SIG-M5 treated with dmso at 0.1 percent for 504 hours (cell line): ENCODE measurements around the gene CDC42BPB.
A peak's percentile ranks its signal among the peaks of the same experiment; 100 is the strongest.
"Not testable (repeated sequence)": the region's sequence is repeated elsewhere in the genome, so short reads cannot be mapped to it uniquely, and the experiment has no call there.

Source experiments
- DNase-seq: peaks from one replicate; lab custom pipeline; 2025; ENCODE audit not compliant: unreplicated experiment; lab: John Stamatoyannopoulos, UW

The CDC42BPB gene

DNA sequence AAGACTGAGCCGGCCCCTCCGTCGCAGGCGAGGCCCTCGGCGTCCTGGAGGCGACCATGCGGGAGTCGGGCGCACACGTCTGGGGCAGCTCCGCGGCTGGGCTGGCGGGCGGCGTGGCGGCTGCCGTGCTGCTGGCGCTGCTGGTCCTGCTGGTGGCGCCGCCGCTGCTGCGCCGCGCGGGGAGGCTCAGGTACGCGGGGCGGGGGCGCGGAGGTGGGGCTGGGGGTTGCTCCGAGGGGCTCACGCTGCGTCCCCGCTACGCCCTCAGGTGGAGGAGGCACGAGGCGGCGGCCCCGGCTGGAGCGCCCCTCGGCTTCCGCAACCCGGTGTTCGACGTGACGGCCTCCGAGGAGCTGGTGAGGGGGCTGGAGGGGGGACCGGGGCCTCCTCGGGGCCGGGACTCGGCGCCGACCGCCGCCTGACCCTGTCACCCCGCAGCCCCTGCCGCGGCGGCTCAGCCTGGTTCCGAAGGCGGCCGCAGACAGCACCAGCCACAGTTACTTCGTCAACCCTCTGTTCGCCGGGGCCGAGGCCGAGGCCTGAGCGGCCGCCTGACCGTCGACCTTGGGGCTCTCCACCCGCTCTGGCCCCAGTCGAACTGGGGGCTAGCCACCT lies 127.1 kb downstream of the CDC42BPB start:
- DNase-seq: no peak

DNA sequence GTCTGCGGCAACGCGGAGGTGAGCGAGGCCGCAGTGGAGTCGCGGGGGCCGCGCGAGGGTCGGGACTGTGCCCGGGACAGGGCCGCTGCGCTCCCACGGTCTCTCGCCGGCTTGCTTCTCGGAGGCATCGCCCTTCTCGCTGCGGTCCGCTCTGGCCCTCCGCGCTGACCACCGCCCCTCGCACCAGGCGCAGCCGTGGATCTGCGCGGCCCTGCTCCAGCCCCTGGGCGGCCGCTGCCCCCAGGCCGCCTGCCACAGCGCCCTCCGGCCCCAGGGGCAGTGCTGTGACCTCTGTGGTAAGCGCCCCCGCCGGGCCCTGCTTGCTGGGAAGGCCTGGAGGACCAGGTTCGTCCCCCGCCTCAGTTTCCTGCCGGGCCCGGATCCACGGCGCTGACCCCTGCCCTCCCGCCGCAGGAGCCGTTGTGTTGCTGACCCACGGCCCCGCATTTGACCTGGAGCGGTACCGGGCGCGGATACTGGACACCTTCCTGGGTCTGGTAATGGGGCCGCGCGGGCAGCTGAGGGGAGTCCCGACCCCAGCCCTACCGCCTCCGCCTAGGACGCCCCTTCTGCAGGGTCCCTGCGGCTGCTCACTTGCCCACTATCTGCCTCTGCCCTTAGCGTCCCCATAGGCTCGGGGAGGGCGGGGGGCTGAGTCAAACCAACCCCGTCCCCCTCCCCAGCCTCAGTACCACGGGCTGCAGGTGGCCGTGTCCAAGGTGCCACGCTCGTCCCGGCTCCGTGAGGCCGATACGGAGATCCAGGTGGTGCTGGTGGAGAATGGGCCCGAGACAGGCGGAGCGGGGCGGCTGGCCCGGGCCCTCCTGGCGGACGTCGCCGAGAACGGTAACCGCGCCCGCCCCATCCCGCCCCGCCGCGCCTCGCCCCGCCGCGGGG lies 127.9 kb downstream of the CDC42BPB start:
- DNase-seq: no peak

- DNase-seq: peak; percentile 48
These were observed 128.7 kb downstream of the CDC42BPB start for GRCh38 chr14:102928412-102929240.

DNA sequence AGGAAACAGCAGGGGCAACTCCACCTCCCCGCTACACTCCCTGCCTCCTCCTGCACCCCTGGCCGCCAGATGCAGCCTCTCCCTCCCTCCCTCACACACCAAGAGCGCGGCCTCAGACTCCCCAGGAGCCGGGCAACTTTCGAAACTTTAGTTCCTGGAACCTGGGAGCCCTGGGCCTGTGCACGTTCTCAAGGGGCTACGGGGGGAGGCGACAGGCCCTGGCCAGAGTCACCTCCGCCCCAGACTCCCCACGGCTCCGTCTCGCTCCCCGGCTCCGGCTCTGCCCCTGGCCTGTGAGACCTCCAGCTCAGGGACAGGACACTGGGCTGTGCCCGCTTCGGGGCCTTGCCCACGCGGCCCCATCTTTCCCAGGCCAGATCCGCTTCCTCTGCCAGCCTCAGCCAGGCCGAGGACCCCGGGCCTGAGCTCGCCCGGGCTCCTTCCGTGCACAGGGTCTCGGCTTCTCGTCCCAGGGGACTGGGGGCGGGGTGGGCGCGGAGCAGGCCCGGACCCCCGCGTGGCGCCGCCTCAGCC lies 129.4 kb downstream of the CDC42BPB start:
- DNase-seq: peak; percentile 49

- no peak for DNase-seq
These were observed 129.9 kb downstream of the CDC42BPB start for GRCh38 chr14:102927346-102927877.

GRCh38 chr14:102926840-102927239 lies 130.5 kb downstream of the CDC42BPB start:
- not testable (repeated sequence) for DNase-seq

DNA sequence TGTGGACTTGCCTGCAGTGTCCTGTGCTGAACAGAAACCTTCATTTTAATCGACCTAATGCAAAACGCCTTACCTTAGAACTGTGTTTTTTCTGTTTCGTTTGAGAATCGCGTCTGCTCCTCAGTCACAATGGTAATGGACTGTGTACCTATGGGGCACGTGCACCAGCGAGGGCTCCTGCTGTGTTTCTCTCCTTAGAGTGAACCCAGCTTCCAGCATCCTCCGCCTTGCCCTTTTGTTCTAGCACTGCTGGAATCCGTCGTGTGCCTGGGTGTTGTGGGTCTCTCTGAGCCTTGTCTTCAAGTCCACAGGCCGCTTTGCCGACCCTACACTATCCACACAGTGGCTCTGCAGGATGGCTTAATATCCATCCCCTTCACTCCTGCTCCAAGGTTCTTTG lies 131.2 kb downstream of the CDC42BPB start:
- DNase-seq: no peak

- DNase-seq: no peak
These were observed 131.7 kb downstream of the CDC42BPB start for GRCh38 chr14:102925646-102926045.

GRCh38 chr14:102924632-102925588 lies 132.4 kb downstream of the CDC42BPB start:
- no peak for DNase-seq

DNA sequence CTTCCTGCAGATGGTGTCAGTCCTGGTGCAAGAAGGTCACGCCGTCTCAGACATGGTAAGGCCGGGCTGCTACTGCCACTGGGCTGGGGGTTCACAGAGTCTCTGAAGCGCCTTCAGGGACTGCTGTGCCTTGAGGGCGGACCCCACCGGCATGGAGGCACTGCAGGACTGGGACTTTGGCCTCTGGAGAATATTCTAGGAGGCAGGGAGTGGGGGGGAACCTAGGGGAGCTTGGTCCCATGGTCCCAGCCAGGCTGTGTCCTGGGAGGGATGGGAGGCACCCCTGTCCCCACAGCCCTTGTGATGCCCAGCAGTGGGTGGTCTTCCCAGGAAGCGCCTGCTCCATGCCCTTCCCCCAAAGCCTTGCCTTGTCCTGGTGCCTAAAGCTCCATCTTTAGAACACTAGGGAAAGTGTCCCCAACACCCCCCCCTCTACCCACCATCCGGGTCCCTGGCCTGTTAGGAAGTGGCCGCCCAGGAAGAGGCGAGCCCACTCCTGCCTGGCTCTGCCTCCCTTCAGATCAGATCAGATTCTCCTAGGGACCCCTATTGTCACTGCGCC lies 133.3 kb downstream of the CDC42BPB start:
- no peak for DNase-seq

- DNase-seq: no peak
These were observed 134.0 kb downstream of the CDC42BPB start for GRCh38 chr14:102923201-102923924.

DNA sequence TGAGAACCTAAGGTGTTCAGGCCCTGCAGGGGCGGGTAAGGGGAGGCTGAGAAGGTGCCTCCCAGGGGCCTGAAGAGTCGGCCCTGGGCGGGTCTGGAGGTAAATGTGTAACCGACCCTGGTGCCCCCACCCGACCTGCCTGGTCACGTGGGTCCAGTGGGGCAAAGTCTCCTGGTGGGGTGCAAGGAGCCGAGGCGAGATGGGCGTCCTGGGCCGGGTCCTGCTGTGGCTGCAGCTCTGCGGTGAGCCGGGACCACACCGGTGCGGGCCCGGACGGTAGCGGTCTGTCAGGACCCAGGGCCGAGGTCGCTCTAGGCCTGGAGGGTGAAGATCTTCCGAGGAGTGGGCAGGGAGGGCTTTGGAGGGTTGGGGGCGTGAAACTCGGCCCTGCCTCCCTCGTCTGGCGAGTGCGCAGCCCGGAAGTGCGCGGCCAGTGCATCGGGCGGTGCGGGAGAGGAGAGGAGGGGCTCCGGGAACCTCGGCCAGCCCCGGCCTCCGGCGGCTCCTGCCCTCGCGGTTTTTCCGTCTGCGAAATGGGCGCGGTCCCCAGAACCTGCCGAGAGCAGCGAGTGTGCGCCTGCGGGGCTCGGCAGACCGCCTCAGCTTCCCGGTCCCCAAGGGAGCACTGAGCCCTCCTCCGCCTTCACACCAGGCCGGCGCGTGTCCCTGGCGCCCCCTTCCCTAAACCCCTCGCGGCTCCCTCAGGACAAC lies 134.7 kb downstream of the CDC42BPB start, which contains the start of gene AMN:
Gene AMN, plus strand, starts transcription at position 174 of the 711 bp plus-strand sequence. Its CDS starts 26 bp downstream, at position 200.
- DNase-seq: no peak

- DNase-seq: no peak
These were observed 136.4 kb downstream of the CDC42BPB start for GRCh38 chr14:102920998-102921304.

- DNase-seq: no peak
These were observed 136.9 kb downstream of the CDC42BPB start for GRCh38 chr14:102920273-102920997.

- DNase-seq: no peak
These were observed 138.9 kb downstream of the CDC42BPB start for GRCh38 chr14:102918438-102918837.

- no peak for DNase-seq
These were observed 139.7 kb downstream of the CDC42BPB start for GRCh38 chr14:102917469-102918211.

DNA sequence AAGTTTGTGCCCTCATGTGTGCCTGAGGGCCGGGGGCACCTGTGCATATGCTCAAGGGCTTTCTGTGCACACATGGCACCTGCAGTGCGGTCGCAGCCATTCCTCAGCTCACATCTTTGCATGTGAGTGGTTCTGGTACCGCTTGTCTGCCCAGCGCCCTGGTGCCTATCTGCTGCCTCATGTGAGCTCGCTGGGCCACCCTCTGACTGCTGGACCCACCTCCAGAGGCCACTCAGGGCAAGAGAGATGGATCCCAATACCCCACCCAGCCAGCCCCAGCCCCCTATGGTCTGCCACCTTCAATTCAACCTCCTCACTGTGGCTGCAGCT lies 140.3 kb downstream of the CDC42BPB start:
- no peak for DNase-seq
